Stimulated activated CD4-positive, alpha-beta T cell treated with anti-CD3 and anti-CD28 coated beads, Interleukin-12 subunit alpha, Interleukin-12 subunit beta, amount 100 ng/mL, for 4 hours (primary cell): Measurements from ENCODE around the gene SUFU.

ENCODE experiments used
- DNase-seq: peaks from one replicate; pipeline ENCODE4 v3.0.0-alpha.2; 2020

Gene SUFU

DNA sequence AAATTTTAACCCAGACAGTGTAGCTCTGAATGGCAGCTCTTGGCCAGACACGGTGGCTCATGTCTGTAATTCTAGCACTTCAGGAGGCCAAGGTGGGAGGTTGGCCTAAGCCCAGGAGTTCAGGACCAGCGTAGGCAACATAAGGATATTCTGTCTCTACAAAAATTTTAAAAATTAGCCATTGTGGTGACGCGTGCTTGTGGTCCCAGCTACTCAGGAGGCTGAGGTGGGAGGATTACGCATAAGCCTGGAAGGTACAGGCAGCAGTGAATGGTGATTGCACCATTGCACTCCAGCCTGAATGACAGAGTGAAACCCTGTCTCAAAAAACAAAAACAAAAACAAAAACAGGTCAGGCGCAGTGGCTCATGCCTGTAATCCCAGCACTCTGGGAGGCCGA lies 50.0 kb downstream of the SUFU start:
- no peak for DNase-seq

DNA sequence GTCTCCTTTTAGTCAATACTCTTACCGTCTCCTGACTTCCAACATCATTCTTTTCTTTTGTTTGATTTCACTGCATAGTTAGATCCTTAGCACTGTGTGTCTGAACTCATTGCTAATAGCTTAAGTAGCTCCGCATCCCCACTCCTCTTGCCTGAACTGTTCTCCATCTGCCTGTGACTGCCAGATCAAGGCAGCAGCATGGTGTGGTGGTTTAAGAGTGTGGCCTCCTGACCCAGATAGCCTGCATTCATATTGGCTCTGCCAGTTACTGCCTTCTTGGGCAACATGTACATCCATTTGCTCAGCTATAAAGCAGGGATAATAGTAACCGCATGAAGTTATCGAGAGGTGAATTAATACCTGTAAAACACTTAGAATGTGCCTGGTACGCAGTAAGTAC lies 50.8 kb downstream of the SUFU start:
- no peak for DNase-seq

DNA sequence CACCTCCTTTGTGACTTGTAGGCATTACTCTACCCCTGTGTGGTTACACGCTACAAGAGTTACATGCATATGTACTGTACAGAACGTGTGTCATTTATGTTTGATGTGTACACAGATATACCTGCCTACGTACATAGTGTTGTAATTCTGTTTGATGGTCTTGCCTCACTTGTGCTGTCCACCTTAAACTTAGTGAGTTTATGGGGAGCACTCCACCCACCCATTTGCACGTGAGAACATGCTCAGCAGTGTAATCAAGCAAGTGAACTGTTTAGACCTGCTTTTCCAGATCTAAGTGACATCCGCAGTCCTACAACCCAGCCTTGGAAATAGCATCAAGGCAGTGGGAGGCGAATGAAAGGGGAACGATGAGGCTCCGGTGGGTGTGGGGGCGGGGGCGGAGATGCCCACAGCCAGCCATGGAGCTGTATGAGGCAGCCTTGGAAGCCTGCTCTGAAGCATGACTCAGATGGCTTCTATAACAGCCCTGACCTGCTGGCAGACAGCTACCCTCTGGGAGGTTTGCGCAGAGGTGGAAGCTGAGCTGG lies 52.1 kb downstream of the SUFU start:
- no peak for DNase-seq

DNA sequence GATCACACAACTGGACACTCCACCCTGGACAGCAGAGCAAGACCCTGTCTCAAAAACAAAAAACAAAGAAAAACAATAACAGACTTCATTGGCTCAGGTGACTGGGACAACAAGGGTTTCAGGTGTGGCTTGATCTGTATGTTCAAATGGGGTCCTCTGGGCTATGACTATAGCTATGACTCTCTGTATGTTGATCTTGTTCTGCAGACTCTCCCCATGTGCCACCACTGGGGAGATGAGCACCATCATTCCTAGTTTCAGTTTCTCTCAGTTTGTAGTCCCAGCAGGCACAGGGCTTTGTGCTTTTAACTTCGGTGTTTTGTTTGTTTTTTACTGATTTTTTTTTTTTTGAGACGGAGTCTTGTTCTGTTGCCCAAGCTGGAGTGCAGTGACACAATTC lies 53.8 kb downstream of the SUFU start:
- DNase-seq: no peak

DNA sequence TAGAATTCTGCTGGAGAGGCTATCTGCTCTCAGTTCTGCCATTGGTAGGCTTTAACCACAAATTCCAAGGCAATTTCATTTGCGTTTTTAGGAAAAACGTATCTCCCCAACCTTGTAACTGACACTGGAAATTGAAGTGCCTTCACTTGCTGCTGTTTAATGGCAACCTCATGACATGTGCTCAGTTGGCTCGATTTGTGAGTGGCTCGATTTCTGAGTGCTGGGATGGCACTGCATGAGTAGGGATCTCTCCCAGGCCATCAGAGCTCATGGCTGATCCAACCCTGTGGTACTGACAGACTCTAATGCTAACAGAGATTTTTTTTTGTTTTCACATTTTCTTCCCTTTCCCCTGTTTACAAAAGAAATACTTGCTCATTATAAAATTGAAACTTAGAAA lies 56.0 kb downstream of the SUFU start:
- no peak for DNase-seq

DNA sequence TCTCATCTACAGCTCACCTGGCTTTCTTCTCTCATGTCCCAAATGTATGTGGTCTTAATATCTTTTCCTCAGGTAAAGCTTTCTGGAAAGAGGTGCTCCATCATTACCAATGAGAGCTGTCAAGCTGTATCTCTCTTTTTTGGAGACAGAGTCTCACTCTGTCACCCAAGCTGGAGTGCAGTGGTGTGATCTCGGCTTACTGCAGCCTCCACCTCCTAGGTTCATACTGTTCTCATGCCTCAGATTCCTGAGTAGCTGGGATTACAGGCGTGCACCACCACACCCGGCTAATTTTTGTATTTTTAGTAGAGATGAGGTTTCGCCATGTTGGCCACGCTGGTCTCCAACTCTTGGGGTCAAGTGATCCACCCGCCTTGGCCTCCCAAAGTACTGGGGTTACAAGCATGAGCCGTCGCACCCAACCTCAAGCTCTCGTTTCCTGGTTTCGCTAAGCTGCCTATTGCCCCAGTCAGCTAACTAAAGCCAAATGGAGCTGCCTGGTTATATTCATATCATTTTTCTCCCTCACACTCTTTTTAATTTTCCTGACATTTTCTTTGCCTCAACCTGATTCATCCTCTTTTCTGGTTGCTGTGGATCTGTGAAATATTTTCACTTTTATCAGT lies 60.5 kb downstream of the SUFU start:
- DNase-seq: no peak

DNA sequence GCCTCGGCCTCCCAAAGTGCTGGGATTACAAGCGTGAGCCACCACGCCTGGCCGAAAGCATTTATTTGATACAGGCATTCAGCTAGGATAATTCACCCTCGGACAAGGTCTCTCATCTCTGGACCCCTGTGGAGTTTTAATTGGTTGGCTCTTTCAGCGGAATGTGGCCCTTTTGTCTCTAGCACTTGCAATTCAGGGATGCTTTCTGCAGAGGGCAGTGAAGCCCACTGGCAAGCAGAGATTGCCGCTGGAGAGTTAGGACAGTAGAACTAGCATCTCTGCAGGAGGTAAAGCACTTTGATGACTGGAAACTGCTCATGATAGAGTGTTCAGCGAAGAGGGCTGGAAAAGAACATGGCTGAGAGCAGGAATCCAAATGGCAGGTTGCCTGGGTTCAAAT lies 62.0 kb downstream of the SUFU start:
- no peak for DNase-seq

DNA sequence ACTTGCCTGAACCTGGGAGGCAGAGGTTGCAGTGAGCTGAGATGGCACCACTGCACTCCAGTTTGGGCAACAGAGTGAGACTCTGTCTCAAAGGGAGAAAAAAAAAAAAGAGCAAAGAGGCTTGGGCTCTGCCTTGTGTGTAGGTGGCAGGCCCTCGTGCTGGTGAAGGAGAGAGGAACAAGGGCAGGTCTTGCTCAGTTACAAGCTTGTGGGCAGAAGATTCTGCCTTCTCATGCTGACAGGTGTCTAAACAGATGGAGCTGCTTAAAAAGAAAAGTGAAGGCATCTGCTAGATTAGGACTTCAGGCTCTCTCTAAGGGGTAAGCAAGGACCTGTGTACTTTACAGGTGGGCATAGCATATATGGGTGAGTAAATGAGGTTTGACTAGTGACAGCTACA lies 75.0 kb downstream of the SUFU start:
- no peak for DNase-seq

DNA sequence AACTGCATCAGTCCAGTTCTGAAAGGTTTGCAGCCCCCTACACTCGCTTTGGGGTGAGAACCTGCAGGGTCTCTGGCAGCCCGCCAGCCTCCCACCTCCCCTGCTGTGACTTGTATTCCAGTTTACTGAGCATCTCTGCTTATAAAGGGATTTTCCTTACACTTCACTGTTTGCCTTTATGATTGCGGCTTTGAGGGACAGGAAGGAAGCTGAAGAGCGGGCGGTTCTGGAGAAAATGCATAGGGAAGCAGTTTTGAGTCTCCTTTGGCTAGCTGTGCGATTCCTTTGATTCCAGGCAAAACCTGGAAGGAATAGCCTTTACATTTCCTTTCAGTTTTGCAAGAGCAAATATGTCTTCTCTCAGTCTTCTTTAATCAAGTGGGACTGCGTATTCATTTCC lies 75.6 kb downstream of the SUFU start:
- no peak for DNase-seq

DNA sequence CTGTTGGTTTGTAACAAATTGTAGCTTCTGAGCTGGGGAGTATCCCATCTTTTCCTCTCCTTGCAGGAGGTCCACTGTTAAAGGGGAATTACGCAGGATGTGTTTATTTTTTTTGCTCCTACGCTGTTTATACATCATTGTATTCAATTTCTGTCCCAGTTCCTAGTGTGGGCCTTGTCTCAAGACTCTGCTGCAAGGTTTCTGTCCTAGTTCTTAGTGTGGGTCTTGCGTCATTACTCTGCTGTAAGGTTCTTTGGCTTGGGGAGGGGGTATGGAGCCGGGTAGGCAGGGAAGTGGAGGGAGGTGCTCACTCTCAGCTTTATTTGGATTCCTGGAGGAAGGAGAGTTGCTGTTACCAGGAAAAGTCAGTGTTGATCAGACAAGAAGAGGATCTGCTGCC lies 76.5 kb downstream of the SUFU start:
- no peak for DNase-seq

DNA sequence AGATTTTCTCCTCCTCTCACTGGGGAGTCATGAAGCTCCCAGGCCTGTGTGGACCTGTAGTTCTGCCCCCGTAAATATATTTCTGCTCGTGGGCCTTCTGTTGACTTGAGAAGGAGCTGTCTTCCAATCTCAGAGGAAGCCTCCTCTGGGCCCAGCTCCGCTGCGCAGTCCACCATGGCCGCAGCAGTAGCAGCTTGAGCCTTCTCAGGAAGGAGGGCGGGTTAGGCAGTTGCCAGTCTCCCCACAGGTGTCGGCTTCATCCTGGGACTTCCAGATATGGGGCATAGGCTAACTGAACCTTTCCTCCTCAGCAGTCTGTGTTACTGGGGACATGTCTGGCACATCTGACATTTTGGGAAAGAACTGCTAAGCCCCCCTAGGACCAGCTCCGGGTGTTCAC lies 77.6 kb downstream of the SUFU start:
- no peak for DNase-seq

DNA sequence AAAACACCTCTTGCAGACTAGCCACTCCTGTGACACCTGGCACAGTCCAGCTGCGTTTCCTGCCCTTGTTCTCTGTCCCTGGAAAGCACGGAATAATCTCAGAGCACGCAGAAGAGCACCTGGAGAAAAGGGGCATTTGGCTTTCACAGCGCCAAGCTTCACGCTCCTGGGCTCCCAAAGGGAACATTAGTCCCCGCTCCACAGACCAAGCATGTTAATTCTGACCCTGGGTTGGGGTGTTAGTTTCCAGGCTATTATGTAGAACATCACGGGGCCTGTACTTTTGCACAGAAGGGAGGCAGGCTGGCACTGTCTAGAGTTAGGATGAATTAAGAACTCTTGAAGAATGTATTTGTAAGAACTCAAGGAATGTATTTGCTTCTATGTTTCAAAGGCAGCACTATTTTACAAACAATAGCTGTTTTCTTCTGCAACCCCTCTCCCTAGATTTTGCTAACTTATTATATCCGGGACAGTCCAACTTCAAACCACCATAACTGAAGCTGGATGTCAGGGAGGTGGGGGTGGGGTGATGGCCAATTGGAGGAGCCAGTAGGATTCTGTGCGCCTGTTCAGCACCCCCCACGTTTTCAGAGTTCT lies 78.3 kb downstream of the SUFU start:
- no peak for DNase-seq

DNA sequence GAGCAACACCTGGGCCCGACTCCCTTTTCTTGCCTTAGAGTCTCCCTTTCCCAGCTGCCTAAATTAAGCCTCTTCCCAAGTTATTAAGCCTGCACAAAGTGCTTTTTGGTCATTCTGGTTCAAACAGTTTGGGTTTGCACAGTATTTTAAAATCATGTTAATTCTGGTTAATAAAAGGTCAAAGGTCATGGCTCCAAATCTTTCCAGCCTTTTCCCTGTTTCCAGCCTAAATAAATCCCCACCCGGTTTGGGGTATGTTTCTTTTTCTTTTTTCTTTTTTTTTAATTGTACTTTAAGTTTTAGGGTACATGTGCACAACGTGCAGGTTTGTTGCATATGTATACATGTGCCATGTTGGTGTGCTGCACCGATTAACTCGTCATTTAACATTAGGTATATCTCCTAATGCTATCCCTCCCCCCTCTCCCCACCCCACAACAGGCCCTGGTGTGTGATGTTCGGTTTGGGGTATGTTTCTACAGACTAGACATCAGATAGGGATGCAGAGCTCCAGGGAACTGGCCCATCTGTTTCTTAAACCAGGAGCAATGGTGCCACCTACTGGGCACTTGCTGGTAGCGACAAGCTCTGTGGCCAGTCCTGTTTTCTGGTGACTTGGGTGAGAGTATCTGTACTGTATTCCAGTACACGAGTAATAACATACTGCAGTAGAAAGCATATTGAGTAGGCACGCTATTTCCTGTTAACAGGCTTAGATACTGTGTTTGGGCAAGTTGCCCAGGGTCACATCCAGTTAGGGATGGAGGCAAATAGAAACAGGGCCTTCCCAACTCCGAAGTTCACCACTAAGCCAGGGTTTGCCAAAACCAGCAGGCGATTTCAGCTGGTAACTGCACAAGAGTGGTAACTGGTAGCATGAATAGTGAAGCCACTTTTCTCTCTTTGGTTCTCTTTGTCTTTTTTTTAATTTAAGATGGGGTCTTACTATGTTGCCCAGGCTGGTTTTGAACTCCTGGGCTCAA lies 80.0 kb downstream of the SUFU start:
- DNase-seq: peak; percentile 76

DNA sequence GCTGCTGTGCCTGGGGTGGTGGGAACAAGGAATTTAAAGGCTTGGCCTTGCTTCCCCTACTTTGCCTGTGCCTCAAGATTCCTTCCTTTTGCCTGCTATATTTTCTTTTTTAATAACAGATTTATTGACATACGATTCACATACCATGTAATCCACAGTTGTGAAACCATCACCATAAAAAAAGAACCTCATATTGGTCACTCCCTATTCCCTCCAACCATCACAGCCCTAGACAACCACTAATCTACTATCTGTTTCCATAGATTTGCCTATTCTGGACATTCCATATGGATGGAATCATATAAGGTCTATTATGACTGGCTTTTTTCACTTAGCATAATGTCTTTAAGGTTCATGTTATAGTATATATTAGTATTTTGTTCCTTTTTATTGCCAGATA lies 81.3 kb downstream of the SUFU start:
- DNase-seq: no peak

DNA sequence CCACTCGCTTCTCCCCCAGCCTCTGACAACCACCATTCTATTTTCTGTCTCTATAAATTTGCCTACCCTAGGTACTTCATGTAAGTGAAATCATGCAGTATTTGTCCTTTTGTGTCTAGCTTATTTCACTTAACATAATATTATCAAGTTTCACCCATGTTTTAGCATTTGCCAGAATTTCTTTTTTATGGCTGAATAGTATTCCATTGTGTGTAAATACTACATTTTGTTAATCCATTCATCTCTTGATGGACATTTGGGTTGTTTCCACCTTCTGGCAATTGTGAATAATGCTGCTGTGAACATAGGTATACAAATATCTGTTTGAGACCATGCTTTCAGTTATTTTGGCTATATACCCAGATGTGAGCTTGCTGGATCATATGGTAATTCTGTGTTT lies 83.1 kb downstream of the SUFU start:
- DNase-seq: no peak

DNA sequence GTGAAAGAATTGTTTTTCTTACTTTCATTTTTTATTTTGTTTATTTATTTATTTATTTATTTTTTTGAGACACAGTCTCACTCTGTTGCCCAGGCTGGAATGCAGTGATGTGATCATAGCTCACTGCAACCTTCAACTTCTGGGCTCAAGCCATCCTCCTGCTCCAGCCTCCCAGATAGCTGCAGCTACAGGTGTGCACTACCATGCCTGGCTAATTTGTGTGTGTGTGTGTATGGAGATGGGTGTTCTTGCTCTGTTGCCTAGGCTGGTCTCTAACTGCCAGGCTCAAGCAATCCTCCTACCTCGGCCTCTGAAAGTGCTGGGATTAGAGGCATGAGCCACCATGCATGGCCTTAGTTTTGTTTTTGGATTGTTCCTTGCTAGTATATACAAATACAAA lies 85.1 kb downstream of the SUFU start:
- DNase-seq: no peak

DNA sequence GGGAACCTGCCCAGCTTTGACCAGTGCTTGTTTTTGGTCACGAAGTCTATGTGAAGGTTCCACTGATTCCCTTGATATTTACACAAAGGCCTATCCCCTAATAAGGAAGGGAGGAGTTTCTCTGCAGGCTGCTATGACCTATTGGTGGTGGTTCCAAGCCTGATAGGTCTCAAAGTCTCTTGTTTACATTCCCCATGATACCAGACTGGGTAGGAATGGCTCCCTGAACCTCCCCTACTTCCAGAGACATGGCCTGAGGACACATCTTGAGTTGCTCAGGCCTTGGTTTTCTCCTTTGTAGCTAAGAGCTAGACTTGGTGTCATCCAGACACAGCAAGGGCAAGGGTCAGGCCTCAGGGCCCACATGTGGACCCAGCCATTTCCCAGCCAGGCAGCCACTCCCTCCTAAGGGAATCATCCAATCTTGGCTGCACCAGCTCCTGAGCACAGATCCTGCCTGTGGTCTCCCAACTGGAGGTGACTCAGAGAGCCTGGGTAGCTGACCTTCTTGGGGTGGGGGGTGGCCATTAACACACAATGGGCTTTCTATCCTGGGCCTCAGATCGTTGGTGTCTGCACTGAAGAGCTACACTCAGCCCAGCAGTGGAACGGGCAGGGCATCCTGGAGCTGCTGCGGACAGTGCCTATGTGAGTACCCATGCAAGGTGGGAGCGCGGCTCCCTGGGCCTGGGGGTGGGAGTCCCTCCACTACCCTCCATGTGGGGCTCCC lies 89.5 kb downstream of the SUFU start:
- DNase-seq: no peak

DNA sequence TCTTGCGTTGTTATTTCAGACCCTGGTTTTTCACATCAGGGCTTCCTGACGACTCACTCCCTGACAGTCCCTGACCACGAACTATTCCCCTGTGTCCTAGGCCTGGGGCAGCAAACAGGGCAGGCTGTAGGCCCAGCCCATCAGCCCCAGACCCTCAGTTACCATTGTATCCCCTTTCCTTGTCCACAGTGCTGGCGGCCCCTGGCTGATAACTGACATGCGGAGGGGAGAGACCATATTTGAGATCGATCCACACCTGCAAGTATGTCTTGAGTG lies 90.0 kb downstream of the SUFU start:
- DNase-seq: no peak

DNA sequence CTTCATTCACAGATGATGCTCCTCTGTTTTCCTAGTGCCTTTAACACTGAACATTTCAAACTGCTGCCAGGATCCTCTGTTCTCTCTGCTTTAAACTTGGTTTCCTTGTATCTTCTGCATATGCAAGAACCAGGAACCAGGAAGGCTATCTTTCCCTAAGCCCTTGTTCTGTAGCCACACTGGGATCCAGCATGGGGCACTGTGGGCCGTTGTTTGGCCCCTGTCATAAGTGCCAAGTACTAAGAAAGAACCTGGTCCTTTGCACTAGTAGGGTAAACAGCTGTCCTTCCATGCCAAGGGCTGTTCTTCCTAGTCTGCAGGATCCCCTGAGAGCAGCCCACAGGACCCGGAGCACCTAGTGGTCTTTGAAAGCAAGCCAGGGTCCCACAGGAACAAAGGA lies 91.5 kb downstream of the SUFU start:
- no peak for DNase-seq

DNA sequence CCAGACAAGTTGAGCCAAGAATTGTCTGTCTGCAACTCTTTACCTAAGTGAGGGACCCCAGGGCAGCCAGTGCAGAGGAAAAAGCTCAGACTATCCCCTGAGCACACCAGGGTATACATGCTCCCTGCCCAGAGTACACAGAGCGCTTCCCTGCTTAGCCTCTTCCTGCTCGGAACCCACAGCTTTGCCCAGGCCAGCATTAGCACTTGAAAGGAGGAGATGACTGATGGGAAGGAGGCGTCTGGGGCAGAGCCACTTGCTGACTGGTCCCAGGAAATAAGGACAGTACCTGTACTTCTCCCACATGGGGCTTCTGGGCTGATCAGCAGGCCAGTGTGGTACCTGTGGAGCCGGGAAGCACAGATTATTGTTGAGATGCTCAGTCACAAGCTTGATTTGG lies 92.1 kb downstream of the SUFU start:
- no peak for DNase-seq

DNA sequence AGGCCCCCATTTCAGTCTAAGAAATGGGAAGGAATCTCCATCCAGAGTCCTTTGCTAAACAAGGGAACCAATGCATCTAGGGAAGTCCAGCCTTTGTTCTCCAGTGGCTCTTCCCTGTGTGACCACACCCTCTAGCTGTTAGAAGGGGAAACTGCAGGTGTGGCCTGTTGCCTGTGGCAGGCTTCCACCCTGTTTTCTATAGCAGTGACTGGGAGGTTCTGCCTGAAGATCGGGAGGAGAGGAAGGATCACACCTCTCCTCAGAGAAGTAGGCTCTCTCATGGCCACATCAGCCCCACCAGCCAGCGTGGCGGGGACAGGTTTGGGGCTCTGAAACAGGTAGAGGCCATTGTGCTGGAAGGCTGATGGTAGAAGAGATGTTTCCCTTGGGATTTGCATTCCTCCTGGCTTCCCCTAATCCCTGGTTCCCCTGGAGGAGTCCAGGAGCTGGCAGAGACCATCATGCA lies 92.8 kb downstream of the SUFU start:
- no peak for DNase-seq

DNA sequence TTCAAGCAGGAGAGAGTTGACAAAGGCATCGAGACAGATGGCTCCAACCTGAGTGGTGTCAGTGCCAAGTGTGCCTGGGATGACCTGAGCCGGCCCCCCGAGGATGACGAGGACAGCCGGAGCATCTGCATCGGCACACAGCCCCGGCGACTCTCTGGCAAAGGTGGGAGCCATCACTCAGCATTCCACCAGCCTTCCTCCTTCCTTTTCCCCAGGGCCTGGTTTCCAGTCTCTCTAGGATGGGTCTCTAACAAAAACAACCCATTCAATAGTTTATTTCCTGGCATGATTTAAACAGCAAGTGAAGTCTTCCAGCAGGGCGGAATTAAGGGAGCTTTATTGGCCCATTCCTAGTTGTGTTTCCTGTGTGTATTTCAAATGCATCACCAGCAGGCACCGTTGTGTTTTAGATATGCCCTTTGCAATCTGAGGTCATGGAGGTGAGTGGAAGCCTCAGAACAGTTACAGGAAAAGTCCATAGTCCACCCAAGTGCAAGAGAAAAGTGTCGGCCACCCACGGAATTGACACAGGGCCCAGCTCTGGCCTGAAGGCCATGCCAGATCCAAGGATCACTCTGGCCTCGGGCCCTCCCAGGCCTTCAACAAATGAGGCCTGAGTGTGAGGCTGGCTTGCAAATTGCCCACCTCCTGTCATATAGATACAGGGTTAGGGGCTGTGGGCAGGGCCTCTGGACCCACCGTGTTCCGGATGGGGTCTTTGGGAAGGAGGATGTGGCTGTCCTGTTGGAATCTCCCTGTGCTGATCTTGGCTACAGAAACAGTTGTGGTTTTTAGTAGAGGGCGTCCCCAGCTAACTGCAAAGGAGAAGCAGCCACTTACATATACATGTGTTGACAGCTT lies 93.6 kb downstream of the SUFU start:
- DNase-seq: no peak
